IMR-90 (cell line): ENCODE results near the gene CMSS1. TPM values are rescaled to one million over a fixed set of nuclear protein-coding genes. Genes with fewer than 3 reads are reported as not detected.
A peak's percentile ranks its signal among the peaks of the same experiment; 100 is the strongest.

Experiments
- ATAC-seq: fragments of 200-7000 bp; cut with Tn5 transposase; 2 replicates; pipeline ENCODE4 v1.9.1; 2020; ENCODE audit warnings: low read depth, mild to moderate bottlenecking, moderate library complexity
- BruUV-seq: library from RNA; stranded (reverse); fragments of 400-500 nt; replicated peaks from 2 replicates; lab custom pipeline; 2021; lab: Mats Ljungman, UMichigan
- CTCF ChIA-PET: fragments of 300-600 bp; formaldehyde crosslinking; extraction: SDS; loops from one replicate; lab custom pipeline; 2021; ENCODE audit warnings: antibody characterized with exemption; lab: Yijun Ruan, JAX
- POLR2A ChIA-PET: fragments of 300-600 bp; sonication (Branson Sonifier 250); formaldehyde crosslinking; loops from one replicate; lab custom pipeline; 2022; ENCODE audit warnings: antibody characterized with exemption; ENCODE audit not compliant: unreplicated experiment; lab: Charles Lee
- DNase-seq: peaks from one replicate; pipeline ENCODE4 v3.0.0; 2013
- H2AFZ ChIP-seq: replicated peaks from 2 replicates; pipeline ENCODE3; 2013; ENCODE audit warnings: low read length, mild to moderate bottlenecking; ENCODE audit not compliant: poor library complexity
- H2AK5ac ChIP-seq: 2 replicates; pipeline ENCODE4 v1.6.1; 2013; ENCODE audit warnings: low read depth, low read length, inconsistent platforms
- H2AK9ac ChIP-seq: replicated peaks from 2 replicates; pipeline ENCODE3; 2013; ENCODE audit warnings: mild to moderate bottlenecking, low read depth, low read length, moderate library complexity; ENCODE audit not compliant: poor library complexity
- H2BK120ac ChIP-seq: 2 replicates; pipeline ENCODE4 v1.6.1; 2013; ENCODE audit warnings: low read depth, low read length, inconsistent platforms
- H2BK15ac ChIP-seq: 3 replicates; pipeline ENCODE4 v1.6.1; 2013; ENCODE audit warnings: low read depth, low read length, inconsistent platforms
- H2BK20ac ChIP-seq: 2 replicates; pipeline ENCODE4 v1.6.1; 2013; ENCODE audit warnings: low read depth, mild to moderate bottlenecking, inconsistent platforms, low read length, moderate library complexity
- H2BK5ac ChIP-seq: 2 replicates; pipeline ENCODE4 v1.6.1; 2013; ENCODE audit warnings: mild to moderate bottlenecking, low read depth, low read length, inconsistent platforms; ENCODE audit not compliant: poor library complexity, severe bottlenecking
- H3K14ac ChIP-seq: replicated peaks from 2 replicates; pipeline ENCODE4 v1.6.1; 2013; ENCODE audit warnings: low read depth, low read length, inconsistent platforms
- H3K18ac ChIP-seq: 2 replicates; pipeline ENCODE4 v1.6.1; 2013; ENCODE audit warnings: low read depth, low read length, control low read depth
- H3K23ac ChIP-seq: 2 replicates; pipeline ENCODE4 v1.6.1; 2013; ENCODE audit warnings: low read depth, low read length, inconsistent platforms
- H3K27ac ChIP-seq: 2 replicates; pipeline ENCODE4 v1.5.1; 2013; ENCODE audit warnings: mild to moderate bottlenecking, control low read depth, low read length; ENCODE audit not compliant: insufficient read depth
- H3K27me3 ChIP-seq: 2 replicates; pipeline ENCODE4 v1.6.1; 2013; ENCODE audit warnings: low read length; ENCODE audit not compliant: control insufficient read depth, insufficient read depth
- H3K36me3 ChIP-seq: 2 replicates; pipeline ENCODE4 v1.6.1; 2013; ENCODE audit warnings: low read length, mixed read lengths; ENCODE audit not compliant: control insufficient read depth, insufficient read depth
- H3K4ac ChIP-seq: 2 replicates; pipeline ENCODE4 v1.6.1; 2013; ENCODE audit warnings: low read depth, low read length, inconsistent platforms
- H3K4me1 ChIP-seq: 2 replicates; pipeline ENCODE4 v1.6.1; 2013; ENCODE audit warnings: low read length, mixed read lengths; ENCODE audit not compliant: control insufficient read depth, insufficient read depth
- H3K4me2 ChIP-seq: 2 replicates; pipeline ENCODE4 v1.6.1; 2013; ENCODE audit warnings: low read depth, mild to moderate bottlenecking, control low read depth, low read length, moderate library complexity
- H3K4me3 ChIP-seq: 2 replicates; pipeline ENCODE4 v1.5.1; 2013; ENCODE audit warnings: low read depth, mild to moderate bottlenecking, control low read depth, low read length, moderate library complexity; ENCODE audit not compliant: insufficient read depth
- H3K56ac ChIP-seq: 2 replicates; pipeline ENCODE4 v1.6.1; 2013; ENCODE audit warnings: low read length, inconsistent platforms; ENCODE audit not compliant: insufficient read depth; ENCODE audit errors: extremely low read depth
- H3K79me1 ChIP-seq, 2 experiments: 2 replicates each; pipeline ENCODE4 v1.6.1; 2013; ENCODE audit warnings: low read length in 2 of 2, inconsistent platforms in 1 of 2, low read depth in 1 of 2
- H3K9ac ChIP-seq: 2 replicates; pipeline ENCODE4 v1.6.1; 2013; ENCODE audit warnings: low read depth, low read length, control low read depth
- H3K9me1 ChIP-seq: 2 replicates; pipeline ENCODE4 v1.6.1; 2013; ENCODE audit warnings: low read length, inconsistent platforms; ENCODE audit not compliant: insufficient read depth
- H3K9me3 ChIP-seq: 2 replicates; pipeline ENCODE4 v1.6.1; 2013; ENCODE audit warnings: low read length; ENCODE audit not compliant: control insufficient read depth, insufficient read depth
- H4K20me1 ChIP-seq: 2 replicates; pipeline ENCODE4 v1.6.1; 2013; ENCODE audit warnings: low read length, inconsistent platforms; ENCODE audit not compliant: insufficient read depth
- H4K5ac ChIP-seq: 2 replicates; pipeline ENCODE4 v1.6.1; 2013; ENCODE audit warnings: mild to moderate bottlenecking, low read depth, low read length, control low read depth
- H4K8ac ChIP-seq, 2 experiments: 2 replicates each; pipeline ENCODE4 v1.6.1; 2013; ENCODE audit warnings: low read depth in 2 of 2, low read length in 2 of 2, control low read depth in 1 of 2, inconsistent platforms in 1 of 2
- H4K91ac ChIP-seq: 2 replicates; pipeline ENCODE4 v1.6.1; 2013; ENCODE audit warnings: low read depth, low read length, inconsistent platforms; ENCODE audit not compliant: insufficient read depth
- CTCF ChIP-seq: conservative IDR thresholded peaks from 2 replicates; pipeline ENCODE4 v1.5.1; 2012; ENCODE audit warnings: mild to moderate bottlenecking, low read depth, low read length, improper control_type of control experiment
- FOS ChIP-seq: fragments of 150-350 bp; IDR thresholded peaks from 2 replicates; pipeline ENCODE4 v1.6.1; 2016; ENCODE audit warnings: low read depth, low read length
- MXI1 ChIP-seq: IDR thresholded peaks from 2 replicates; pipeline ENCODE4 v1.6.1; 2012; ENCODE audit warnings: low read depth, mild to moderate bottlenecking, low read length, moderate library complexity, borderline replicate concordance
- RAD21 ChIP-seq: IDR thresholded peaks from 2 replicates; pipeline ENCODE4 v1.6.1; 2012; ENCODE audit warnings: low read length, improper control_type of control experiment
- RFX5 ChIP-seq: IDR thresholded peaks from 2 replicates; pipeline ENCODE4 v1.8.0; 2012; ENCODE audit warnings: low read depth, mild to moderate bottlenecking, low read length, moderate library complexity
- SMC3 ChIP-seq: fragments of 150-350 bp; IDR thresholded peaks from 2 replicates; pipeline ENCODE4 v1.6.1; 2016; ENCODE audit warnings: low read depth, mild to moderate bottlenecking, antibody characterized with exemption, low read length, moderate library complexity
- WGBS, 2 experiments: methylation state at CpG; one replicate each; pipeline versions ENCODE4 v1.1.5 to v1.1.7; 2013; ENCODE audit warnings: missing lambda C conversion rate in 2 of 2; ENCODE audit not compliant: insufficient read length in 1 of 2; ENCODE audit errors: extremely low coverage in 2 of 2; 5-methylcytosine and 5-hydroxymethylcytosine counted together
- dilution Hi-C: fragments of 300-500 bp; cut with HindIII; formaldehyde crosslinking; loops from one replicate; pipeline ENCODE4 v1.14.3; 2018; ENCODE audit warnings: low sequenced_read_pairs; ENCODE audit not compliant: unreplicated experiment
- in situ Hi-C: fragments of 300-500 bp; cut with MboI; formaldehyde crosslinking; loops from 3 replicates; pipeline ENCODE4 v1.14.3; 2019; ENCODE audit warnings: low sequenced_read_pairs, inconsistent platforms, mixed read lengths
- intact Hi-C: fragments of 100-400 bp; cut with micrococcal nuclease; formaldehyde crosslinking; loops from 2 replicates; pipeline ENCODE4 v1.10.0; 2022
- polyA plus RNA-seq, 3 experiments: library from polyadenylated mRNA; depleted of rRNA; stranded (reverse); fragments of >200 nt; gene quantifications; 2 replicates each; pipeline ENCODE4 v1.2.3, GENCODE V29; 2012; ENCODE audit warnings: low replicate concordance in 1 of 3
- total RNA-seq: library from RNA; depleted of rRNA; stranded (reverse); fragments of >200 nt; gene quantifications from 2 replicates; pipeline ENCODE4 v1.2.3, GENCODE V29; 2012

The CMSS1 gene
- total and polyA plus RNA-seq, 2 of the 4 experiments (the other 2 are of a cell fraction), result 12.5 to 13.6 TPM

- TF ChIP-seq MXI1 (no peak), FOS (no peak), RFX5 (no peak), SMC3 (no peak), CTCF (no peak), RAD21 (no peak)
- ATAC-seq, result no peak
- peaks cover 35 to 47% of the 10 kb centered on the region in 2 experiments for H3K79me1 ChIP-seq
- WGBS, 2 experiments, result no CpG with 5 or more reads among the region's 4 CpGs
- H2BK120ac ChIP-seq, result no peak overlapping the region
- CTCF ChIA-PET, result interaction anchor here (0.8 to 2.2 kb wide), 4 partner anchors 9 to 420 kb away, joined by 3 to 6 read pairs (median 4); no protein-coding TSS in a partner anchor
- H3K4ac ChIP-seq, result peak overlapping the region; percentile 50; the same call in 1 of the 2 replicates
- peak overlapping the region; percentile 31; the same call in 1 of the 2 replicates for H3K23ac ChIP-seq
- no peak overlapping the region for H4K91ac ChIP-seq
- no peaks in the 10 kb centered on the region for H3K9me3 ChIP-seq
- H2BK20ac ChIP-seq, result no peak overlapping the region
- H3K56ac ChIP-seq, result no peak overlapping the region
- no peak for DNase-seq
- no peak overlapping the region for H3K18ac ChIP-seq
- H3K9me1 ChIP-seq, result peaks cover 7% of the 10 kb centered on the region; the same call in 1 of the 2 replicates
- in situ Hi-C loops, result loop anchor here (10.0 to 25.0 kb wide), 2 partner anchors 761 to 904 kb away; no protein-coding TSS in a partner anchor
- H3K14ac ChIP-seq, result peak overlapping the region; percentile 69; the same call in 1 of the 2 replicates
- no peaks in the 10 kb centered on the region for H4K20me1 ChIP-seq
- H3K4me1 ChIP-seq, result peaks cover 2% of the 10 kb centered on the region; the same call in 1 of the 2 replicates
- peak overlapping the region; percentile 10; the same call in 1 of the 2 replicates for H2AK5ac ChIP-seq
- H2AK9ac ChIP-seq, result no peak overlapping the region
- H4K8ac ChIP-seq, result no peak overlapping the region
- no peaks in the 10 kb centered on the region for H3K36me3 ChIP-seq
- POLR2A ChIA-PET, result no interaction called here
- H3K4me3 ChIP-seq, result no peak overlapping the region
- H3K27ac ChIP-seq, result no peak overlapping the region
- H4K5ac ChIP-seq, result no peak overlapping the region; the same call in 1 of the 2 replicates
- dilution Hi-C loops, result no loop called here
- H3K27me3 ChIP-seq, result no peaks in the 10 kb centered on the region
- 0 out of 3 replicates have a peak overlapping the region, but pooled peaks have one; percentile 23 for H2BK15ac ChIP-seq
- H2AFZ ChIP-seq, result no peak overlapping the region
- no peak overlapping the region for H2BK5ac ChIP-seq
- intact Hi-C loops, result loop anchor here (2.0 to 10.0 kb wide), 2 partner anchors 551 to 757 kb away; no protein-coding TSS in a partner anchor
- no peak overlapping the region for H3K9ac ChIP-seq
- BruUV-seq, result no TSS peak
- H3K4me2 ChIP-seq, result no peak overlapping the region
These were observed 16.0 kb downstream of the CMSS1 start for GRCh38 chr3:99833617-99834205.
